K562 (cell line): ENCODE data around the gene LYVE1. TPM values are rescaled to one million over a fixed set of nuclear protein-coding genes. Genes with fewer than 3 reads are reported as not detected.
A peak's percentile ranks its signal among the peaks of the same experiment; 100 is the strongest.

Experiments
- ATAC-seq: fragments of 200-7000 bp; cut with Tn5 transposase; 3 replicates; pipeline ENCODE4 v1.9.1; 2020; ENCODE audit warnings: moderate library complexity
- BruUV-seq: library from RNA; stranded (reverse); fragments of 400-500 nt; replicated peaks from 2 replicates; lab custom pipeline; 2021; lab: Mats Ljungman, UMichigan
- CTCF ChIA-PET: fragments of 300-600 bp; formaldehyde crosslinking; extraction: SDS; loops from one replicate; lab custom pipeline; 2021; ENCODE audit warnings: low intra/inter-chr PET ratio; lab: Yijun Ruan, JAX
- POLR2A ChIA-PET: fragments of 300-600, 350-650 bp; sonication (Branson Sonifier 250); formaldehyde crosslinking; extraction: SDS; loops from one replicate; lab custom pipeline; 2021; ENCODE audit warnings: antibody characterized with exemption, inconsistent platforms; lab: Yijun Ruan, JAX
- DNase-seq, 4 experiments: peaks; one replicate each; pipeline versions ENCODE4 v3.0.0 to v3.0.0-alpha.2; 2011 to 2018; ENCODE audit warnings: low spot score in 3 of 4, mixed read lengths in 3 of 4; ENCODE audit errors: extremely low read depth in 1 of 4
- FAIRE-seq: peaks from 2 replicates; lab custom pipeline; 2011; peaks lifted over from hg19 to GRCh38; lab: Jason Lieb, UNC
- H2AFZ ChIP-seq: 2 replicates; pipeline ENCODE4 v1.6.0; 2011; ENCODE audit warnings: low read depth, low read length, control low read depth, inconsistent platforms
- H3K27ac ChIP-seq: fragments of 200-600 bp; 3 replicates; pipeline ENCODE4 v1.8.0; 2011; ENCODE audit warnings: low read depth, mild to moderate bottlenecking, control low read depth, inconsistent platforms, low read length, moderate library complexity, mixed read lengths; ENCODE audit errors: extremely low read depth
- H3K27me3 ChIP-seq, 2 experiments: fragments of 300-600 bp in 1 of 2; 2 replicates in 1 of 2; 3 replicates in 1 of 2; pipeline versions ENCODE4 v1.6.0 to v1.8.0; 2011; ENCODE audit warnings: inconsistent platforms in 2 of 2, low read length in 2 of 2, mild to moderate bottlenecking in 1 of 2, mixed read lengths in 1 of 2, moderate library complexity in 1 of 2; ENCODE audit not compliant: control insufficient read depth in 2 of 2, insufficient read depth in 2 of 2
- H3K36me3 ChIP-seq: fragments of 300-600 bp; 3 replicates; pipeline ENCODE4 v1.8.0; 2011; ENCODE audit warnings: mild to moderate bottlenecking, low read length, inconsistent platforms; ENCODE audit not compliant: control insufficient read depth, insufficient read depth
- H3K4me1 ChIP-seq, 2 experiments: fragments of 200-600 bp in 1 of 2; replicated peaks in 1 of 2; 2 replicates in 1 of 2; 3 replicates in 1 of 2; pipeline versions ENCODE4 v1.5.1 to v1.8.0; 2011; ENCODE audit warnings: inconsistent platforms in 2 of 2, low read length in 2 of 2, mild to moderate bottlenecking in 1 of 2, mixed read lengths in 1 of 2, moderate library complexity in 1 of 2; ENCODE audit not compliant: control insufficient read depth in 2 of 2, insufficient read depth in 2 of 2
- H3K4me2 ChIP-seq: 2 replicates; pipeline ENCODE4 v1.6.1; 2011; ENCODE audit warnings: low read length, control low read depth, inconsistent platforms, mixed read lengths; ENCODE audit not compliant: insufficient read depth
- H3K4me3 ChIP-seq: fragments of 200-600 bp; sonication (generic), shearing (Covaris generic); 2 replicates; pipeline ENCODE4 v1.5.1; 2016; ENCODE audit warnings: control low read depth, inconsistent platforms
- H3K79me2 ChIP-seq: fragments of 200-600 bp; 3 replicates; pipeline ENCODE4 v1.8.0; 2011; ENCODE audit warnings: low read length, inconsistent platforms; ENCODE audit not compliant: control insufficient read depth, insufficient read depth
- H3K9ac ChIP-seq, 2 experiments: 2 replicates each; pipeline versions ENCODE4 v1.6.0 to v1.6.1; 2011; ENCODE audit warnings: low read depth in 2 of 2, low read length in 2 of 2, control low read depth in 1 of 2, inconsistent platforms in 1 of 2, mild to moderate bottlenecking in 1 of 2, mixed read lengths in 1 of 2; ENCODE audit not compliant: insufficient read depth in 1 of 2
- H3K9me1 ChIP-seq: one replicate; pipeline ENCODE4 v1.6.0; 2011; ENCODE audit warnings: inconsistent platforms, mild to moderate bottlenecking, low read length, moderate library complexity; ENCODE audit not compliant: control insufficient read depth, insufficient read depth
- H3K9me3 ChIP-seq: replicated peaks from 2 replicates; pipeline ENCODE4 v1.5.1; 2011; ENCODE audit warnings: low read depth, low read length, inconsistent platforms; ENCODE audit not compliant: control insufficient read depth, insufficient read depth
- H4K20me1 ChIP-seq: replicated peaks from 2 replicates; pipeline ENCODE4 v1.6.1; 2011; ENCODE audit warnings: low read length, inconsistent platforms, mixed read lengths; ENCODE audit not compliant: control insufficient read depth, insufficient read depth
- ARID2 ChIP-seq: fragments of 450-650 bp; IDR thresholded peaks from 2 replicates; pipeline ENCODE4 v1.6.1; 2017; ENCODE audit warnings: antibody characterized with exemption, mild to moderate bottlenecking
- CREB3 ChIP-seq: fragments of 450-650 bp; conservative IDR thresholded peaks from 2 replicates; pipeline ENCODE4 v1.6.1; 2016; ENCODE audit warnings: missing genetic modification characterization, low read depth, mild to moderate bottlenecking, missing compliant biosample characterization, moderate library complexity
- CTCF ChIP-seq, 3 experiments: IDR thresholded peaks in 2 of 3; conservative IDR thresholded peaks in 1 of 3; 2 replicates each; pipeline ENCODE4 v1.5.1; 2011 to 2012; ENCODE audit warnings: low read length in 3 of 3, mild to moderate bottlenecking in 3 of 3, control low read depth in 2 of 3, improper control_type of control experiment in 1 of 3, inconsistent platforms in 1 of 3, low read depth in 1 of 3, mixed read lengths in 1 of 3, moderate library complexity in 1 of 3; ENCODE audit not compliant: insufficient read depth in 2 of 3
- DEAF1 ChIP-seq: fragments of 450-650 bp; formaldehyde crosslinking; IDR thresholded peaks from 2 replicates; pipeline ENCODE4 v1.4.0; 2020; ENCODE audit warnings: mild to moderate bottlenecking, moderate library complexity
- EGR1 ChIP-seq: fragments of 450-650 bp; conservative IDR thresholded peaks from 2 replicates; pipeline ENCODE4 v1.6.1; 2017; ENCODE audit warnings: mild to moderate bottlenecking
- PRDM10 ChIP-seq: fragments of 450-650 bp; IDR thresholded peaks from 2 replicates; pipeline ENCODE4 v1.6.1; 2018; ENCODE audit not compliant: partially characterized antibody
- RAD21 ChIP-seq, 2 experiments: fragments of 250-450 bp in 1 of 2; fragments of 450-650 bp in 1 of 2; sonication (Bioruptor Pico) in 1 of 2; formaldehyde crosslinking in 1 of 2; IDR thresholded peaks in 1 of 2; conservative IDR thresholded peaks in 1 of 2; 2 replicates each; pipeline versions ENCODE4 v1.4.0 to v1.8.0; 2020 to 2022; ENCODE audit warnings: mild to moderate bottlenecking in 2 of 2, moderate library complexity in 1 of 2
- THRB ChIP-seq: fragments of 450-650 bp; formaldehyde crosslinking; conservative IDR thresholded peaks from 2 replicates; pipeline ENCODE4 v1.4.0; 2022; ENCODE audit warnings: mild to moderate bottlenecking, missing genetic modification characterization
- WGBS: fragments of 100-300 bp; shearing (Covaris generic); methylation state at CpG from one replicate; pipeline ENCODE4 v1.1.6; 2016; ENCODE audit warnings: low coverage, mixed read lengths; ENCODE audit not compliant: insufficient coverage; ENCODE audit errors: missing lambda C conversion rate; 5-methylcytosine and 5-hydroxymethylcytosine counted together
- in situ Hi-C: fragments of 300-500 bp; cut with MboI; formaldehyde crosslinking; loops from 4 replicates; pipeline ENCODE4 v1.15.0; 2018; ENCODE audit warnings: inconsistent platforms, mixed read lengths
- intact Hi-C: fragments of 100-400 bp; cut with micrococcal nuclease; formaldehyde crosslinking; loops from 2 replicates; pipeline ENCODE4 v1.14.2; 2022
- polyA plus RNA-seq, 8 experiments: library from polyadenylated mRNA; depleted of rRNA in 4 of 8; stranded (reverse) in 5 of 8; unstranded in 3 of 8; fragments of >200 nt; fragmentation: Nextera tagmentation in 2 of 8; fragmentation: Illumina TruSeq in 1 of 8; extraction: Ambion mirVana in 2 of 8; extraction: Trizol in 1 of 8; gene quantifications; 2 replicates each; pipeline versions ENCODE4 v1.2.1 to v1.2.3, GENCODE V29; 2011 to 2014; ENCODE audit warnings: inconsistent platforms in 1 of 8, missing spikeins in 1 of 8
- total RNA-seq, 7 experiments: library from RNA; depleted of rRNA in 6 of 7; stranded (reverse); fragments of >200 nt in 6 of 7; fragmentation: Illumina TruSeq in 2 of 7; extraction: Trizol in 2 of 7; gene quantifications; 2 replicates each; pipeline versions ENCODE4 v1.2.1 to v1.2.3, GENCODE V29; 2011 to 2021; ENCODE audit warnings: low replicate concordance in 1 of 7

Gene LYVE1
- total and polyA plus RNA-seq, 9 of the 15 experiments (the other 6 are each of a cell fraction or from before 2014, with no cell fraction given), result 0.06 to 1.1 (median 0.14) TPM; not detected in 1

- no peak overlapping the region for H3K27ac ChIP-seq
- no peaks in the 10 kb centered on the region for H3K36me3 ChIP-seq
- peaks cover 0 to 6% of the 10 kb centered on the region in 2 experiments; a peak in 2 of 5 replicates for H3K4me1 ChIP-seq
- H3K79me2 ChIP-seq, result no peaks in the 10 kb centered on the region
- no peaks in the 10 kb centered on the region for H3K9me3 ChIP-seq
- WGBS, result 0% methylated on average over 1 of the region's 1 CpG
- no peaks in the 10 kb centered on the region for H4K20me1 ChIP-seq
- H3K9me1 ChIP-seq, result no peaks in the 10 kb centered on the region
- in situ Hi-C loops, result no loop called here
- CTCF ChIA-PET, result interaction anchor here (0.7 to 2.1 kb wide), 3 partner anchors 89 to 172 kb away, joined by 3 to 11 read pairs (median 3); no protein-coding TSS in a partner anchor
- no peak overlapping the region for H3K4me2 ChIP-seq
- H2AFZ ChIP-seq, result no peak overlapping the region
- intact Hi-C loops, result loop anchor here (1.0 to 2.0 kb wide), 3 partner anchors 89 to 170 kb away; no protein-coding TSS in a partner anchor
- H3K4me3 ChIP-seq, result no peak overlapping the region
- peak in 1 of 4 experiments; percentile 25 for DNase-seq
- ATAC-seq, result peak; percentile 67
- FAIRE-seq, result peak; percentile 51
- H3K27me3 ChIP-seq, result no peaks in the 10 kb centered on the region
- POLR2A ChIA-PET, result interaction anchor here (0.6 to 1.4 kb wide), 8 partner anchors 9 to 234 kb away, joined by 3 to 4 read pairs (median 3); no protein-coding TSS in a partner anchor
- BruUV-seq, result no TSS peak
- no peak overlapping the region for H3K9ac ChIP-seq
- TF ChIP-seq ARID2 (peak; percentile 53; the same call in 1 of the 2 replicates), RAD21 (CRISPR knock-in tag; conservative IDR thresholded peaks at IDR 0.05 in 1 of 2, IDR thresholded peaks at IDR 0.05 in 1 of 2) (peak; percentile 81 to 82), PRDM10 (no peak), DEAF1 (CRISPR knock-in tag) (peak; percentile 74), EGR1 (no peak), CREB3 (no peak), THRB (no peak), CTCF (IDR thresholded peaks at IDR 0.05 in 2 of 3, conservative IDR thresholded peaks at IDR 0.05 in 1 of 3; ENCODE audit: insufficient read depth in 2 of 3, low read depth in 1 of 3, low read length in 3 of 3) (peak; percentile 45 to 66 (median 49))
Measured at GRCh38 chr11:10564696-10565318, 3.7 kb downstream of the LYVE1 start.
